ENCODE data around the gene CSH1. TPM values are rescaled to one million over a fixed set of nuclear protein-coding genes. Genes with fewer than 3 reads are reported as not detected.
"Not testable (repeated sequence)": the region's sequence is repeated elsewhere in the genome, so short reads cannot be mapped to it uniquely, and the experiment has no call there.

CSH1 gene
- total RNA-seq, 1 experiment from 2014 or later = not detected

GRCh38 chr17:63933598-63933997 lies 37.2 kb upstream of the CSH1 start:
- H3K36me3 ChIP-seq = no peaks in the 10 kb centered on the region
- H3K27me3 ChIP-seq = no peaks in the 10 kb centered on the region
- no peaks in the 10 kb centered on the region for H3K9me3 ChIP-seq (replicated peaks)
- H3K27ac ChIP-seq = no peak overlapping the region
- DNase-seq = no peak
- peaks cover 4% of the 10 kb centered on the region for H3K4me1 ChIP-seq
- H3K4me3 ChIP-seq = no peak overlapping the region

- Histone ChIP-seq H3K9me3 (replicated peaks) (no peaks in the 10 kb centered on the region), H3K27me3 (no peaks in the 10 kb centered on the region), H3K4me3 (no peak overlapping the region), H3K27ac (no peak overlapping the region), H3K36me3 (no peaks in the 10 kb centered on the region), H3K4me1 (peaks cover 8% of the 10 kb centered on the region)
- DNase-seq = no peak
Observed at GRCh38 chr17:63932721-63933120, 36.3 kb upstream of the CSH1 start.

GRCh38 chr17:63931981-63932561 lies 35.7 kb upstream of the CSH1 start, which contains the start of gene CD79B:
TSS of gene CD79B (minus strand) at chr17:63932331. CDS start at chr17:63932261, 70 bp downstream.
- Histone ChIP-seq H3K4me1 (peaks cover 9% of the 10 kb centered on the region), H3K9me3 (replicated peaks) (no peaks in the 10 kb centered on the region), H3K36me3 (no peaks in the 10 kb centered on the region), H3K4me3 (no peak within 1 kb of the TSS), H3K27me3 (no peaks in the 10 kb centered on the region), H3K27ac (no peak within 1 kb of the TSS)
- no peak for DNase-seq

- peaks cover 9% of the 10 kb centered on the region for H3K4me1 ChIP-seq
Observed at GRCh38 chr17:63930951-63931575, 34.7 kb upstream of the CSH1 start.

GRCh38 chr17:63929860-63930766 lies 33.7 kb upstream of the CSH1 start:
- DNase-seq = no peak
- H3K27me3 ChIP-seq = no peaks in the 10 kb centered on the region
- no peaks in the 10 kb centered on the region for H3K36me3 ChIP-seq
- no peak overlapping the region for H3K4me3 ChIP-seq
- H3K27ac ChIP-seq = no peak overlapping the region
- no peaks in the 10 kb centered on the region for H3K9me3 ChIP-seq (replicated peaks)
- peaks cover 9% of the 10 kb centered on the region for H3K4me1 ChIP-seq

More at GRCh38 chr17:63930951-63931575, 34.7 kb upstream of the CSH1 start:
- Histone ChIP-seq H3K9me3 (replicated peaks) (no peaks in the 10 kb centered on the region), H3K4me3 (no peak overlapping the region), H3K27me3 (no peaks in the 10 kb centered on the region), H3K36me3 (no peaks in the 10 kb centered on the region), H3K27ac (no peak overlapping the region)
- no peak for DNase-seq

- Histone ChIP-seq H3K4me1 (peaks cover 9% of the 10 kb centered on the region), H3K27me3 (no peaks in the 10 kb centered on the region), H3K36me3 (no peaks in the 10 kb centered on the region), H3K27ac (no peak overlapping the region), H3K4me3 (no peak overlapping the region), H3K9me3 (replicated peaks) (no peaks in the 10 kb centered on the region)
- no peak for DNase-seq
Observed at GRCh38 chr17:63928966-63929695, 32.8 kb upstream of the CSH1 start.

- Histone ChIP-seq H3K9me3 (replicated peaks) (no peaks in the 10 kb centered on the region), H3K27ac (no peak overlapping the region), H3K36me3 (no peaks in the 10 kb centered on the region), H3K4me3 (no peak overlapping the region), H3K27me3 (no peaks in the 10 kb centered on the region), H3K4me1 (peaks cover 9% of the 10 kb centered on the region)
- no peak for DNase-seq
Observed at GRCh38 chr17:63928172-63928666, 31.8 kb upstream of the CSH1 start.

- DNase-seq = peak; percentile 38 to 56
- Histone ChIP-seq H3K4me1 (peaks cover 8% of the 10 kb centered on the region), H3K4me3 (no peak overlapping the region), H3K9me3 (replicated peaks) (no peaks in the 10 kb centered on the region), H3K36me3 (no peaks in the 10 kb centered on the region), H3K27ac (no peak overlapping the region), H3K27me3 (no peaks in the 10 kb centered on the region)
Observed at GRCh38 chr17:63927464-63928171, 31.2 kb upstream of the CSH1 start.

GRCh38 chr17:63926164-63926563 lies 29.8 kb upstream of the CSH1 start:
- H3K9me3 ChIP-seq (replicated peaks) = no peaks in the 10 kb centered on the region
- H3K27ac ChIP-seq = no peak overlapping the region
- DNase-seq = no peak
- H3K36me3 ChIP-seq = no peaks in the 10 kb centered on the region
- H3K4me3 ChIP-seq = no peak overlapping the region
- peaks cover 6% of the 10 kb centered on the region for H3K4me1 ChIP-seq
- no peaks in the 10 kb centered on the region for H3K27me3 ChIP-seq

- Histone ChIP-seq H3K4me1 (peaks cover 6% of the 10 kb centered on the region), H3K27me3 (no peaks in the 10 kb centered on the region), H3K9me3 (replicated peaks) (no peaks in the 10 kb centered on the region), H3K27ac (no peak overlapping the region), H3K36me3 (no peaks in the 10 kb centered on the region), H3K4me3 (no peak overlapping the region)
- no peak for DNase-seq
Observed at GRCh38 chr17:63925615-63926014, 29.2 kb upstream of the CSH1 start.

GRCh38 chr17:63922402-63922801 lies 26.0 kb upstream of the CSH1 start:
- not testable (repeated sequence) for H3K4me1 ChIP-seq; H3K4me3 ChIP-seq; H3K9me3 ChIP-seq (replicated peaks); H3K36me3 ChIP-seq; DNase-seq; H3K27ac ChIP-seq; H3K27me3 ChIP-seq

- not testable (repeated sequence) for H3K9me3 ChIP-seq (replicated peaks); H3K4me1 ChIP-seq; H3K4me3 ChIP-seq; H3K36me3 ChIP-seq; H3K27me3 ChIP-seq; DNase-seq; H3K27ac ChIP-seq
Observed at GRCh38 chr17:63920779-63921178, 24.4 kb upstream of the CSH1 start.

- H3K27ac ChIP-seq; H3K4me1 ChIP-seq; H3K9me3 ChIP-seq (replicated peaks); H3K36me3 ChIP-seq; H3K4me3 ChIP-seq; DNase-seq; H3K27me3 ChIP-seq: not testable (repeated sequence)
Observed at GRCh38 chr17:63920050-63920449, 23.7 kb upstream of the CSH1 start.

- Histone ChIP-seq H3K36me3 (no peaks in the 10 kb centered on the region), H3K4me1 (no peaks in the 10 kb centered on the region)
- peak; percentile 56 to 84 for DNase-seq
Observed at GRCh38 chr17:63919311-63919723, 22.9 kb upstream of the CSH1 start.

More at GRCh38 chr17:63919311-63919723, 22.9 kb upstream of the CSH1 start:
- Histone ChIP-seq H3K4me3 (no peak overlapping the region), H3K9me3 (replicated peaks) (no peaks in the 10 kb centered on the region), H3K27me3 (no peaks in the 10 kb centered on the region), H3K27ac (no peak overlapping the region)
